Large intestine (tissue), 12 donors: ENCODE results near the gene GKAP1. TPM values are rescaled to one million over a fixed set of nuclear protein-coding genes. Genes with fewer than 3 reads are reported as not detected.
"Not testable (repeated sequence)": the region's sequence is repeated elsewhere in the genome, so short reads cannot be mapped to it uniquely, and the experiment has no call there.

Experiments used
- DNase-seq, 2 donors: peaks; one replicate each; pipeline versions ENCODE4 v3.0.0 to v3.0.0-alpha.2; 2013
- H3K27ac ChIP-seq: one replicate; pipeline ENCODE4 v1.5.1; 2013; ENCODE audit warnings: low read length
- H3K27me3 ChIP-seq: 2 replicates; pipeline ENCODE4 v1.6.1; 2013; ENCODE audit warnings: low read length; ENCODE audit not compliant: control insufficient read depth, insufficient read depth
- H3K36me3 ChIP-seq: 2 replicates; pipeline ENCODE4 v1.6.1; 2013; ENCODE audit warnings: low read length; ENCODE audit not compliant: control insufficient read depth, insufficient read depth
- H3K4me1 ChIP-seq: one replicate; pipeline ENCODE4 v1.6.1; 2013; ENCODE audit warnings: low read length; ENCODE audit not compliant: control insufficient read depth, insufficient read depth
- H3K4me3 ChIP-seq: one replicate; pipeline ENCODE4 v1.5.1; 2013; ENCODE audit warnings: low read length
- H3K9me3 ChIP-seq: one replicate; pipeline ENCODE4 v1.6.1; 2013; ENCODE audit warnings: mild to moderate bottlenecking, low read depth, low read length, moderate library complexity; ENCODE audit not compliant: control insufficient read depth
- WGBS: methylation state at CpG from one replicate; pipeline ENCODE4 v1.1.5; 2013; ENCODE audit warnings: low lambda C conversion rate; ENCODE audit not compliant: insufficient coverage; 5-methylcytosine and 5-hydroxymethylcytosine counted together
- long read RNA-seq, 11 donors: transcript quantifications; one replicate each; lab custom pipeline, GENCODE V29; 2026
- polyA plus RNA-seq: library from polyadenylated mRNA; unstranded; fragments of 120-200 nt; gene quantifications from one replicate; pipeline ENCODE4 v1.2.1, GENCODE V29; 2013

The GKAP1 gene
- polyA plus RNA-seq: 15.4 TPM
- long read RNA-seq, donor 1, partial matches to known transcripts: 0 of 1 reads
- long read RNA-seq, donor 1, other reads (novel, unspliced or antisense): 0 of 1 reads
- long read RNA-seq, donor 2: 0 reads
- long read RNA-seq, donor 3: 0 reads
- long read RNA-seq, donor 4: 0 reads
- long read RNA-seq, donor 5, partial matches to known transcripts: 0 of 1 reads
- long read RNA-seq, donor 5, other reads (novel, unspliced or antisense): 0 of 1 reads
- long read RNA-seq, donor 6, partial matches to known transcripts: 0 of 3 reads
- long read RNA-seq, donor 6, other reads (novel, unspliced or antisense): 0 of 3 reads
- long read RNA-seq, donor 7, partial matches to known transcripts: 0 of 1 reads
- long read RNA-seq, donor 7, other reads (novel, unspliced or antisense): 0 of 1 reads
- long read RNA-seq, donor 8, partial matches to known transcripts: 0 of 3 reads
- long read RNA-seq, donor 8, other reads (novel, unspliced or antisense): 0 of 3 reads
- long read RNA-seq, donor 9: 0 reads
- long read RNA-seq, donor 10, partial matches to known transcripts: 0 of 4 reads
- long read RNA-seq, donor 10, other reads (novel, unspliced or antisense): 0 of 4 reads
- long read RNA-seq, donor 11, partial matches to known transcripts: 0 of 1 reads
- long read RNA-seq, donor 11, other reads (novel, unspliced or antisense): 0 of 1 reads

GRCh38 chr9:83817356-83818278 lies at the start of gene GKAP1:
TSS of gene GKAP1 (minus strand) at chr9:83817769. CDS start at chr9:83806517, 11,252 bp downstream.
- peak; percentile 72 to 89 for DNase-seq
- WGBS: no CpG with 5 or more reads among the region's 103 CpGs
- H3K27me3 ChIP-seq, H3K4me1 ChIP-seq, H3K36me3 ChIP-seq, H3K9me3 ChIP-seq: not testable (repeated sequence)
- Histone ChIP-seq H3K27ac (peak within 1 kb of the TSS; percentile 63), H3K4me3 (peak within 1 kb of the TSS; percentile 49)

- not testable (repeated sequence) for H3K9me3 ChIP-seq, H3K27me3 ChIP-seq, H3K27ac ChIP-seq, DNase-seq, H3K36me3 ChIP-seq, H3K4me3 ChIP-seq, H3K4me1 ChIP-seq
- WGBS: no CpG with 5 or more reads among the region's 8 CpGs
These were observed 32.3 kb upstream of the GKAP1 start for GRCh38 chr9:83849895-83850294.

DNA sequence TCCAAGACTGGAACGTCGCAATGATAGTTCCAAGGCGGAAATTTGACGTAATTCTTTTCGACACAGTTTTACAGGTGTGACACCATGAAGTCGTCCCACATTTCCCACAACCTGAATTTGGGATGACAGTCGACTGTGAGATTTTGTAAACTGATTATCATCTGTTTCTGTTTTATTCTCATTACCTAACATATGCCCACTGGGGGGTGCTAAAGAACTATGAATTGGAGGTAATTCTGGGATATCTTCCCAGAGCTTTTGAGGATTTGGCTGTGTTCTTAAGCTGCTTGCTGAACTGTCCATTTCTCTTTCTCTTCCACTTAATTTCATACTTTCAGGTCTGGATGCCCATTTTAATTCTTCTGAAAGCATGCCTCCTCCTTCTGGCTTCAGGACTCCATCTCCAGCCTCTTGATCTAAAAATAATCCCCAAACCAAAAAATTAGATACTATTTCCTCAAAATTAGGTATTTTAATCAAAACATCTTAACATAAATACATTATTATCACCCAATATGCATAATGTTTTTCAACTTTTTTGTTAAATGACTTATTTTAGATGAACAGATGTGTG lies 19.6 kb upstream of the GKAP1 start:
- H3K27ac ChIP-seq, H3K27me3 ChIP-seq, H3K9me3 ChIP-seq, H3K4me3 ChIP-seq, DNase-seq, H3K36me3 ChIP-seq, H3K4me1 ChIP-seq: not testable (repeated sequence)
- no CpG with 5 or more reads among the region's 7 CpGs for WGBS

- H3K4me1 ChIP-seq, H3K9me3 ChIP-seq, H3K4me3 ChIP-seq, H3K36me3 ChIP-seq, H3K27me3 ChIP-seq, DNase-seq, H3K27ac ChIP-seq: not testable (repeated sequence)
- 79% methylated on average over 3 of the region's 5 CpGs for WGBS
These were observed 13.0 kb upstream of the GKAP1 start for GRCh38 chr9:83830426-83831071.

DNA sequence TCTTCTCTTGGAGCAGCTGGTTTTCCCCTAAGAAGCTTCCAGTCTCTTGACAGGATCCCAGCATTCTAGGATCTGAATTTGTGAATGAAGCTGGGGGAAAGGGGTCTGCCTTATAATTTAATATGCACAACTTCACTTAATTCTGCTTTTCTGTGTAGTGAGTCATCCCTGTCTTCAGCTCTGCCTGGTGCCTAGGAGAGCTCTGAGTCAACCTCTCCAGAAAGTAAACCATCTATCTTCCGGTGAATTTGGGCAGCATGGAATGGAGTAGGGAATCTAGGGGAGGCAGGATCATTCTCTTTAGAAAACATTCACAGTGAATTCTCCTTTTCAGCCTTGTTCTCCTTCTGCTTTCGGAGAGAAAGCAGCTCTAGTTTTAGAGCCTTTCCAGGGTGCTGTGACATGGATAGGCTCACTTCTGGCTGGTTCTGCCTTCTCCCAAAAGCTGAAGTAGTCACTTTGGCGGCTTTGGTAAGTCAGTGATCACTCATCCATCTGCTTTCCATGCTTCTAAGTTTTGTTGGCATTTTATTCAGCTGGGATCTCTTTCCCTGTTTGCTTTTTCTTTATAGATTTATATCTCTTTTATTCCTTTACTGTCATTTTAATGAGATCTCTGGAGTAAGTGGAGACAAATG lies 7.5 kb upstream of the GKAP1 start:
- DNase-seq, H3K4me1 ChIP-seq, H3K9me3 ChIP-seq, H3K4me3 ChIP-seq, H3K36me3 ChIP-seq, H3K27me3 ChIP-seq, H3K27ac ChIP-seq: not testable (repeated sequence)
- WGBS: 92% methylated on average over 2 of the region's 3 CpGs

DNA sequence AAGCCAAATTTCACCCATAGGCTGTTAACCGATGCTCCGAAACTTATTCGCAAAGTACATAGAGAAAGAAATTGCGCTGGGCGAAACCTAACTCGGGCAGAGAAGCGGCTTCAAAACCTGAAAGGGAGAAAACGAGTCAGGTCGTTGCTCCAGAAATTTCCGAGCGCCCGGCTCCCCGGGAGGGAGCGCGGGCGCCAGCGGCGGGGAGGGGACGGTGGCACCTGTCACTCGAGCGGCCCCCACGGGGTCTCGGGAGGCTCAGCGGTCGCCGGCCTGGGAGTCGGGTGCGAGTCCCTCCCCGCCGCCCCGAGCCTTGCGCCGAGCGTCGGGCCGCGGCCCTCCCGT lies 586 bp downstream of the GKAP1 start:
- H3K36me3 ChIP-seq, H3K4me1 ChIP-seq, H3K27me3 ChIP-seq, H3K9me3 ChIP-seq: not testable (repeated sequence)
- peak in 1 of 2 donors; percentile 2 for DNase-seq
- H3K4me3 ChIP-seq: peak overlapping the region; percentile 49
- no CpG with 5 or more reads among the region's 38 CpGs for WGBS
- H3K27ac ChIP-seq: peak overlapping the region; percentile 30

DNA sequence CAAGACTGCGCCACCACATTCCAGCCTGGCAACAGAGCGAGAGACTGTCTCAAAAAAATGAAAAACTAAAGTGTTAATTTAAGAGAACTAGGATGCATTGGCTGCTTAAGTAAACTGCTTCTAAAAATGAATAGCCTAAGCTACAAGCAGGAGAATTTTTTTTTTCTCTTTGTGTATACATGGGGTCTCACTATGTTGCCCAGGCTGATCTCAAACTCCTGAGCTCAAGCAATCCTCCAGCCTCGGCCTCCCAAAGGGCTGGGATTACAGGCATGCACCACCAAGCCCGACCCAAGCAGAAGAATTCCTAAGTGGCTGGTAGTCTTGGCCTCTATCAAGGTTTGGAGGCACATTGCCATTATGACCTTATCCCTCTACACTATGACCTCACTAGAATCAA lies 2.4 kb downstream of the GKAP1 start:
- H3K4me1 ChIP-seq, H3K27me3 ChIP-seq, H3K36me3 ChIP-seq, H3K9me3 ChIP-seq, H3K27ac ChIP-seq, DNase-seq, H3K4me3 ChIP-seq: not testable (repeated sequence)
- 100% methylated on average over 1 of the region's 4 CpGs for WGBS

GRCh38 chr9:83809213-83809612 lies 8.4 kb downstream of the GKAP1 start:
- H3K4me3 ChIP-seq, H3K27me3 ChIP-seq, H3K4me1 ChIP-seq, H3K36me3 ChIP-seq, H3K9me3 ChIP-seq, H3K27ac ChIP-seq, DNase-seq: not testable (repeated sequence)
- WGBS: no CpG with 5 or more reads among the region's 1 CpG

GRCh38 chr9:83804454-83804853 lies 13.1 kb downstream of the GKAP1 start:
- no CpG with 5 or more reads among the region's 31 CpGs for WGBS

More at GRCh38 chr9:83804454-83804853, 13.1 kb downstream of the GKAP1 start:
- peaks cover 12% of the 10 kb centered on the region for H3K9me3 ChIP-seq
- not testable (repeated sequence) for H3K4me3 ChIP-seq, H3K4me1 ChIP-seq, H3K36me3 ChIP-seq, H3K27me3 ChIP-seq, H3K27ac ChIP-seq, DNase-seq
